GM21390 (cell line): ENCODE data around the gene PCNT.
"Not testable (repeated sequence)": the region's sequence is repeated elsewhere in the genome, so short reads cannot be mapped to it uniquely, and the experiment has no call there.

Source experiments
- ATAC-seq: cut with Tn5 transposase; IDR thresholded peaks from one replicate; pipeline ENCODE4 v1.9.1; 2021; ENCODE audit not compliant: unreplicated experiment

The PCNT gene

DNA sequence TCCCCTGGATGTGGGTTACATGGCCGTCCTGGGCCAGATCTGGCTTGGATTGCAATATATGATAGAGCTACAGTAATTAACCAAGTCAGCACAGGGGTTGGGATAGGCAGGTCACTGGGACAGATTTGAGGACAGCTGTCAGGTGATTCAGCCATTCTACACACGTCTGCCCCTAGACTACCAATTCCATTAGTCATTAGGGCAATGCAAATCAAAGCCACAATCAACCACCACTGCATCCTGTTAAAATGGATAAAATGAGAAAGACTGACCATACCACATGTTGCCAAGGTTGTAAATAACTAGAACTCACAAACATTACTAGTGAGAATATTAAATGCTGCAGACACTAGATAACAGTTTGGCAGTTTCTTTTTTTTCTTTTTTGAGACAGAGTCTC is 16.3 kb upstream of the PCNT start:
- no peak for ATAC-seq

DNA sequence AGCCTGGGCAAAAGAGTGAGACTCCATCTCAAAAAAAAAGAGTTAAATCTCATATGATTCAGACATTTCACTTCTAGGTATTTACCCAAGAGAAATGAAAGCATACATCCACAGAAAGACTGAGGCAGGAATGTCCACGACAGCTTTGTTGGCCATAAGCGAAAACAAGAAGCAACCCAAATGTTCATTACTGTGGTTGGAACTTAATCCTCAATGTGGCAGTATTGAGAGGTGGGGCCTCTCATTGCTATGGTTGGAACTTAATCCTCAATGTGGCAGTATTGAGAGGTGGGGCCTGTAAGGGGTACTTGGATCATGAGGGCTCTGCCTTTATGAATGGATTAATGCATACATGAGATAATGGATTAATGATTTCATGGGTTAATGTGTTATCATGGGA is 15.5 kb upstream of the PCNT start:
- no peak for ATAC-seq

DNA sequence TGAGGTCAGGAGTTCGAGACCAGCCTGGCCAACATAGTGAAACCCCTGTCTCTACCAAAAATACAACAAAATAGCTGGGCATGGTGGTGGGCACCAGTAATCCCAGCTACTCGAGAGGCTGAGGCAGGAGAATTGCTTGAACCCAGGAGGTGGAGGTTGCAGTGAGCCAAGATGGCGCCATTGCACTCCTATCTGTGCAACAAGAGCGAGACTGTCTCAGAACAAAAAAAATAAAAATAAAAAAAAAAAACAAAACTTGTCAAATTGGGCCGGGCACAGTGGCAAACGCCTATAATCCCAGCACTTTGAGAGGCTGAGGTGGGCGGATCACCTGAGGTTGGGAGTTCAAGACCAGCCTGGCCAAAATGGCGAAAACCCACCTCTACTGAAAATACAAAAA is 13.7 kb upstream of the PCNT start:
- ATAC-seq, result not testable (repeated sequence)

DNA sequence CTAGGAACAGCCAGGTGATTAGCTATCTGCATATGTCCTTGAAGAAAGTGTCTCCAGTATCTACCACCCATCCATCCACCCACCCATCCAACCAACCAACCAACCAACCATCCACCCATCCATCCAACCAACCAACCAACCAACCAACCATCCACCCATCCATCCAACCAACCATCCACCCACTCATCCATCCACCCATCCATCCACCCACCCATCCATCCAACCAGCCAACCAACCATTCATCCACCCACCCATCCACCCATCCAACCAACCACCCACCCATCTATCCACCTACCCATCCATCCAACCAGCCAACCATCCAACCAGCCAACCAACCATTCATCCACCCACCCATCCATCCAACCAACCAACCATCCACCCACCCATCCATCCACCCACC is 12.4 kb upstream of the PCNT start:
- no peak for ATAC-seq

DNA sequence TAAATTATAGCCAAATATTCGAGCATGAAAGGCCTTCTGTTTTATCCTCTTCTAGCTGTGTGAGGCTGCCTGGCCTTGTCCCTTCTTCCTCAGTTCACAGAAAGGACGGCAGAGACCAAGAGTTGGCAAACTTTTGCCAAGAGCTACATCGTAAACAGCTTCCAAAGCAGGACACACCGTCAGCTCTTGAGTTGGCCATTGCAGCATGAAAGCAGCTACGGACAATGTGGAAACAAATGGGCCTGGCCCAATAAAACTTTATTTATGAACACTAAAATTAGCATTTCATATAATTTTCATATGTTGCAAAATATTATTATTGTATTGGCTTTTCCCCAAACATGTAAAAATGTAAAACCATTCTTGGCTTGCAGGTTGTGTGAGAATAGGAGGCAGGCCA is 11.0 kb upstream of the PCNT start:
- ATAC-seq, result no peak

DNA sequence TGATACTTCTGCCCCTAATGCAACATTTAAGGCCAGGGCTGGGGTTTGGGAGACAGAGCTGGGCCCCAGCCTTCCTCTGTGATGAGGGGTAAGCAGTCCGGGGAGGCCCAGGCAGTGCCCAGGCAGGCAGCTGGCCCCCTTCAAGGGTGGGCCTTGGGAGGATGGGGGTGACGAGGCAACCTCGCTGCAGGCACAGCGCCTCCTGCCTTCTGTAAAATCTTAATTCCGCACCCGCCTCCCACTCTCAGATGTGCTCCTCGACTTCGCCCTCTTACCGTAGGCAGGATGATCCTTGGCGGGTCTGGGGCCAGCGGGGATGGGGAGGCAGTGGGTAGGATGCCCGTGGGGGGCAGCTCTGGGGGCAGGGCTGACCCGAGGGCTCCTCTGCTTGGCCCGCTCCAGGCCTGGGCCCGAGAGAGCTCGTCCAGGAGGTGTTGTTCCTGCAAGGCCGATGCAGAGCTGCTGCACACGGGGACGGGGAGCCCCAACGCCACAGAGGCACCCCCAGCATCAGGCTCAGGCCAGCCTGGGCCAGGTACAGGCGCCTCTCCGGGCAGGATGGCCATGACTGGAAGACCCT is 9.4 kb upstream of the PCNT start:
- no peak for ATAC-seq

DNA sequence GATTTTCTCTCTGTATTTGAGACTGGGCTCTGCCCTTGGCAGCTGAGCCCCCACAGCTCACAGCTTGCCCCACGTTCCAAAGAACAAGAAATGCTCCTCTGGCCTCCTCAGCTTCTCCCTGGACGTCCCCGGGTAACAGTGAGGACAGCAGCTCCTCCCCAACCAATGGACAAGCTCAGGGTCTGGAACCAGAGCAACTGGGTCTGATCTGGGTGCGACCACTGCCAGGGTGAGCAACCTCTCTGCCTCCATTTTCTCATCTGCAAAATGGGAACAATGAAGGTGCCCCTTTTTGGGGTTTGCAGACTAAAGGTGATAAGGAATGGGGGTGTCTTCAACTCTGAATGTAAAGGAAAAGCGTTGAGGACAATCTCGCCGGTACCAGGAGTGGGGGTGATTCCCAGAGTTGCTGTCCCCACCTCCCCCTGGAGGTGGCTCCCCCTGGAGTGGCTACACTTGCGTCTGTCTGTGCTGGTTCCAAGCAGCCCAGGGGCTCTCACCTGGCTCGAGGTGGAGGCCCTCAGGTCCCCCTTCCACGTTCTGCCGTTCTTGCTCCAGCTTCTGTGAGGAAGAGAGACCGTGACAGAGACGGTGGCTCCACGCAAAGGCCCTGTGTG is 7.1 kb upstream of the PCNT start:
- no peak for ATAC-seq

DNA sequence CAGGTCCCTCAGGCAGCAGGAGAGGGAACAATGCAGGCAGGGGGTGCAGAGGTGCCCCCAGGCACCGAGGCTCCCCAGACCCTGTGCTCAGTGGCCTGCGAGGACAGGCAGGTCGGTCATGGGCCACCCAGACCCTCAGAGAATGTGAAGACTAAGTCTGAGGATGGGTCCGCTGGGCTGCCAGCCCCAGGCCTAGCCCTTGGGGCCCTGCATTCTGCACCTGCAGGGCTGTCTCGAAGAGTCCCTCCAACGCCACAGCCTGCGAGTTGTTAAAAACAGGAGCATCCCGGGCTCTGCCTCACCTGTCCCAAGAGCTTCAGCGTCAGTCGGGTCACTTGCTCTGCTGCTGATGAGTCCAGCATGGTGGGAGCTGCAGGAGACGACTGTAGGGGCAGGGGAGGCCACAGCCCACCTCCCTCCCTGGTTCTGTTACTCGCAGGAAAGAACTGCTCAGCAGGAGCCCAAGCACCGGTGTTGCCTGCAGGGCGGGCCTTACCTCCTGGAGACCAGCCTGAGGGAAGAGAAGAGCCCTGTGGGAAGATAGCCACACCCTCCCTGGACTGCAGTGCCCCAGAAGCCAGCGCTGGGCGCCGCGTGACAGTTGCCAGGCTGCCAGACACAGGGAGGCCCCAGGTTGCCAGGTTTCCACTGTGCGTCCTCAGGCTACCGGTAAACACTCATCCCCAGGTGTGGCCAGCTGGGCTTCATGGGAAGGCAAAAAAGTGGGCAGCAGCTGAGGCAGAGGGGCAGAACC is 6.1 kb upstream of the PCNT start:
- no peak for ATAC-seq

DNA sequence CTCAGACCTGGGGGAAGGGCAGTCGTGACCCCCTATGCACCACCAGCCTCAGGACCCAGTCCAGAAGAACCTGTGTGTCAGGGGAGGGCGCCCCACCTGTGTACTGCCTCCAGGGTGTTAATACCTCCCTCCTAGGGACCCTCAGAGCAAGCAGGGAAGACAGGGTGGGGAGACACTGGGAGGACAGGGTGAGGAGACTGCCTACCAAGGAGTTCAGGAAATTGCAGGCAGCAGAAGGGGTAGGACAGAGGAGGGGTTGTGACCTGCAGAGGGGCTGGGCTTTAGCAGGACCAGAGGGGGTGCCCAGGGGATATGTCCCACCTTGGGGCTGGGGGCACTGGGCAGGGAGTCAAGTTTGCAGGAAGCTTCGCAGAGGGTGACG is 5.5 kb upstream of the PCNT start:
- no peak for ATAC-seq

DNA sequence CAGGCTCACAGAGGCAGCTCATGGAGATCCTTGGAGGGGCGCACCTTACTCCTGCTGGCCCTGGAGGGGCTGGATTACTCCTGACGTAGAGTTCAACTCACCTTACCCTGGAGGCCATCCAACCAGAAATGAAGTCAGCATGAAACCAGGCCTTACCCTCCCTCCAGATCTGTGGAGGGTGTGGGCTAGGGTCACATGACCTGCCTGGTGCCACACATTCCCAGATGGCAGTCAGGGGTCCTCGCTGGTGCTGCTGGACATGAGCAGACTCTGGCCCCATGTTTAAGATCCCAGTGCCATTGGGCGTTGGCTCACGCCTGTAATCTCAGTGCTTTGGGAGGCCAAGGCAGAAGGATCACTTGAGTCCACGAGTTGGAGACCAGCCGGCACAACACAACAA is 4.8 kb upstream of the PCNT start:
- no peak for ATAC-seq

DNA sequence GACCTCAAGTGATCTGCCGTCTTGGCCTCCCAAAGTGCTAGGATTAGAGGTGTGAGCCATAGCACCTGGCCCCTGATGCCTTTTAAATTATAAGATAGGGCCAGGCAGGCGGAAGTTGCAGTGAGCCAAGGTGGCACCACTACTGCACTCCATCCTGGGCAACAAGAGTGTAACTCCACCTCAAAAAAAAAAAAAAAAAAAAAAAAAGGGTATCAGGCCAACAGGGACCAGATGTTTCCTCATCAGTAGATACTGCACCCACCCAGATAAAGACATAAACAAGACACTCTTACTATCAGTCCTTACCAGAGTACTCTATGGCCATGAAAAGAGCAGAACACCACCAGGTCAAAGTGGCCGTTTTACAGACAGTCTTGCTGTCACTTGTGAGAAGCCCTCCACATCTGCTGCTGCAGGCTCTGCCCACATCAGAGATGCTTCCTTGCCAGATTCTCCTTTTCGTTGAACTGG is 3.6 kb upstream of the PCNT start:
- no peak for ATAC-seq

DNA sequence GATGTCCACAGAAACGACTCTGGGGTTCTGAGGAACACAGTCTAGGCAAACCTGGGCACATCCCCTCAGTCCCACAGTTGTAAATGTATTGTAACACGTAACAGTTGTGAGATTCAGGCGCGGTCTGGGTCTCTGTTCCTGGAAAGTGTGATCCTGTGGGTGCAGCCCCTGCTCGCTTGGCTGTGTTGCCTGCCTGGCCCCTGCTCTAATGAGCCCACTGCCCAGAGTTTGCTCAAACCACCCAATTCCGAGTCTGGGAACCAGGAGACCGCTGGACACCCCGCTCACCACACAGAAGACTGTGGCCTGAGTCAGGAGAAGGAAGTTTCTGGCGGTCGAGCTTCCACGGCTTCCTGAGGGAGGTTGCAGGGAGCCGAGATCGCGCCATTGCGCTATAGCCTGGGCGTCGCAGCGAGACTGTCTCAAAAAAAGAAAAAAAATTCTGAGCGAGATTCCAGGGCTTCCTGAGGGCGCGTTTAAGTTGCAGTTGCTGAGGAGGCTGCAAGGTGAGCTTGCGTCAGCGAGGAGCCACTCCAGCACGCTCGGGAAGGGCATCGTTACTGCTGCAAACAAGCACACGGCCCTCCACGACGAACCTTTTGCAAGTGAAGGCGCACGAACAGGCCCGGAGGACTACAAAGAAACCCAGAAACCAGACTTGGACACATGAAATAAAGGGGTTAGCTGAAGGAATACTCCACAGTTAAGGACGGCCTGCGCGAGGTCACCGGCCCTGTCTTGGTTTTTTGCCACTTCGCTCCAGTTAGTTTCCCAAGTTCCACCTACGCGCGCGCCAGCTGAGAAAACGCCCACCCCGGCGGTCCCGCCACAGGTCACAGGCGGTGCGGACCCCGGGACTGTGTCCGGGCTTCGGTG is 1.4 kb upstream of the PCNT start:
- no peak for ATAC-seq

DNA sequence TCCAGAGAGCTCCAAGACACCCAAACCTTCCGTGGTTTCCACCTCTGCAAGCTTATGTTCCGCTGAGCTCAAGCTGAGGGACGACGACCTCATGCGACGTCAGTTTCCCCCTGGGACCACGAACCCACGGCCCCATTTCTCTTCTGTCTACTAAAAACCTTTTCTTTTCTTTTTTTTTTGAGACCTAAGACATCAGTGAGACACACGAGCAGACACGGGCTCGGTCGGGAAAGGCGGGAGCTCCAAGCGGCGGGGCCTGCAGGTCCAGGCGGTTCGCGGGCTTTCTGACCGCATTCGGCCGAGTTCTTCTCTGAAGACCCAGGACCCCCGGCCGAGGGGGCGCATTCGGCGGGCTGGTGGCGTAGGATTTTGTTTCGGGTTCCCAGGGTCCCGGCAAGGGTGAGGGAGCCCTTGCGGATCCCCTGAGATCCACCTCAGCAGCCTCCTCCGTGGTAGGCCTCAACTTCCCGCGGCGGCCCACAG is 688 bp upstream of the PCNT start:
- peak; percentile 15 for ATAC-seq

DNA sequence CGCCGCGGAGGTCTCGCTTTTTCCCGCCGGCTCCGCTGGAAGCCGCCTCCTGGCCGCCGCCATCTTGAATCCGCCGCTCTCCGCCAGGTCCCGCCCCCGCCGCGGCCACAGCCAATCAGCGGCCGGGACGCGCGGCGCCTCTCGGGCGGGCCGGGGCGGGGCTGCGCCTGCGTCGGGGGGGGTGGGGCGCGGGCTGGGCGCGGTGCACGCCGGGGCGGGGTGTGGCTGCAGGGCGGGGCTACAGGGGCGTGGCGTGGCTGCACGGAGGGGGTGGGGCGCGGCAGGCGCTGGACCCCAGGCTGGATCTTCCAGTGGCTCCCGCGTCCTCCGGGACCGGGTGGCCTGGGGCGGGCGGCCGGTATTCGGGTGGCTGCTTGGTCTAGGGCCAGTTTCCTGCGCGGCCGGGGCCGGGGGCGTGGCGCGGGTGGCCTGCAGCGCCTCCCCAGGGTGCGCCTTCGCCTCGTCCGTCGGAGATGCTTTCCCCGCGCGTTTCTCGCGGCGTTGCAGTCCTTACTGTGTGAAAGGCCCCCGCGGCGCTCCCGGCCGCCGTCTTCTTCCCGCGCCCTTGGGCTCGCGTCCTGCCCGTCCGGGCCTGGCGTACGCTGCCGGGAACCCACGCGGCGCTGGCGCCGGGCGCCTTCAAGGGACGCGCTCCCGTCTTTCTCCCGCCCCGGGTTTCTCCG is 575 bp downstream of the PCNT start:
- ATAC-seq, result peak; percentile 49

DNA sequence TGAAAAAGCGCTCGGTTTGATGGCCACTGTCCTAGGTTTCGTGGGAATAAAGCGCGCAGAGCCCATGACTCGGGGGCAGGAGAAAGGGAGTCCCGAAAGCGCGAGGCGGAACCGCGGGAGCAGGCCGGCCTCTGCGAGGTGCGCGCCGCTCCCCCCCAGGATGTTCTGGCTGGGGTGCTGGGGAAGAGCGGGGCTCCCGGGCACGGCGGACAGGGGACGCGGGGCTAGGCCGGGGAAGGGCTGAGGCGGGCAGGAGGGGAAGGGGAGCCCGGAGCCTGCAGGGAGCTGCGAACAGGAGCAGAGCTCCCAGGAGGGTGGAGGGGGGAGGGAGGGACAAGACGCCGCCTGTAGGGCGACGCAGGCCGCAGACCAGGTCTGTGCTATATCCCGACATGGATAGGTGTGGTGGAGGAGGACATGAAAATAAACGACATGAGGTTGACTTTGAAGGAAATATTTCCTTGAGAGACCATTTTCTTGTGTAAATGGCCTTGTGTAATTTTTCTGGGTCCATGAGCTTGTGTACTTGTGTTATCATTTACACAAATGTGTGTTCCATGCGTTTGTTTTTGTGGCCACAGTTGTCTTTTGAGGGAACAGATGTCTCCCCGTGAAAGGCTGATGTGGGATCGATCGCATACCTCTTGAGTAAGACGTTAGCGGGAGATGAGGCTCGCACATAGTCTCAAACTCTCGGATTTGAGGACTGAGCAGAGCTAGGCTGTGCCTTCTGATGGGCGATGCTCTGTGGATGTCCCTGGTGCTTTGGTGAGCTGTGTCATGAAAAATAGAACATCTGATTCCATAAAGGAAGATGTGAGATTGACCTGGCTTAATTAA is 1.3 kb downstream of the PCNT start:
- ATAC-seq, result no peak

DNA sequence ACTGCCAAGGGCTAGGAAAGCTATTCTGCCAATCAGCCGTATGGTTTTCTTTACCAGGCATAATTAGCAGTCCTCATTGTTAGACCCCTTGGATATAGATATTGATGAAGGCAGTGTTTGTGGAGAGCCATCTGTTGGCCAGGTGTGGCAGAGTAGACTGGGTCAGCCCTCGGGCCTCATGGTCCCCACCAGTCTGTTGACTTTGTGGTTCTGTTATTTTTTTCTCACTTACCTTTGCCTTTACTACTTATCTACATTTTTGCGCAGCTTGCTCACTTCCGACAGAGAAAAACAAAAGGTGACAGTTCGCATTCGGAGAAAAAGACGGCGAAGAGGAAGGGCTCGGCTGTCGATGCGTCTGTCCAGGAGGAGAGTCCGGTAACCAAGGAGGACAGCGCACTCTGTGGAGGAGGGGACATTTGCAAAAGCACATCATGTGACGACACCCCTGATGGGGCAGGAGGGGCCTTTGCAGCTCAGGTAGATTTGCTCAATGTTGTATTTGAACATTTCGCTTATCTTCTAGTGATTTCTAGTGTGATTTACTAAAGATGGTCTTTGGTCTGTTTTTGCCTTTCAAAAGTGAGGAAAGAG is 2.3 kb downstream of the PCNT start:
- no peak for ATAC-seq

DNA sequence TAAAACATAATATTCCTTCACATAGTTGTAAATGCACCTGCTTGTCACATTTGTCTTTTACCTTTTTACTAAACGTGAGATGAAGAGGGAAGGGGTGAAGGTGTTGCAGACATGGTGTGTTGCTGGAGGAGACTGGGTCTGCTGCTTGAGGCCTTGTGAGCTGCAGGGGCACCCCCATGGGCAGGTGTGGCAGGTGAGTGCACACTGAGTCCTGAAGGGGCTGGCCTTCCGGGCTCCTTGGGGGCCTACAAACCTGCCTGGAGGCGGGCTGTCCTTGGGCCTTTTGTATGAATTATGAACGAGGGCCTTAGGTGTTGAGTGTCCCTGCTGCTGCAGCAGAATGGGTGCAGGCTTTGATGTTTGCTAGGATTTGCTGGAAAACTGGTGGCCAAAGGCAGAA is 3.8 kb downstream of the PCNT start:
- no peak for ATAC-seq

DNA sequence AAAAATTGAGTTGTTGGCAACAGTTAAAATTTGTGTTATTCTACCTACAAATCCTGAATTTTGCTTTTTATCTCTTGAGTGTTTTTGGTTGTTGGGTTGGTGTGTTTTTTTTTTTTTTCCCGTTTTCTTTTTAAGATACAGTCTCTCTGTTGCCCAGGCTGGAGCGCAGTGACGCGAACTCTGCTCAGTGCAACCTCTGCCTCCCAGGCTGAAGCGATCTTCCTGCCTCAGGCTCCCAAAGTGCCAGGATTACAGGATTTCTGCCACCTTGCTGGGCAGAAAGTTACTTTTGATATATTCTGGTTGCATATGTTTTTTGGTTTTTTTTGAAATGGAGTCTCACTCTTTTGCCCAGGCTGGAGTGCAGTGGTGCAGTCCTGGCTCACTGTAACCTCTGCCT is 4.2 kb downstream of the PCNT start:
- ATAC-seq, result no peak

DNA sequence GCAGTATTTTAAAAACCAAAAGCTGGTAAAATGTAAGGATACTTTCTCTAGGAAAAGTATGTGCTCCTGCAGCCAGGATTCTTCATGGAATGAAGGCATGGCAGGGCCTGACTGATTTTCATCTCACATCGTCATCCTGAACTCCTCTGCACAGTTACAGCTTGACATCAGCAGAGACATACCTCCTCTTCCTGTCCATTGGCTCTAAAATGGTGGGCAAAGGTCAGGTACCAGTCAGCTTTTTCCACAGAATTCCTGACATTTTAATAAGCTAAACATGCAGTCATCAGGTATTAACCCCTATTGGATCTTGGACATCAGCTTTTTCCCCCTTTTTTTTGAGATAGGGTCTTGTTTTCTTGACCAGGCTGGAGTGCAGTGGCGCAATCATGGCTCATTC is 5.8 kb downstream of the PCNT start:
- ATAC-seq, result no peak
